ENCODE data around the gene B3GALT5.
"Not testable (repeated sequence)": the region's sequence is repeated elsewhere in the genome, so short reads cannot be mapped to it uniquely, and the experiment has no call there.

Gene B3GALT5

GRCh38 chr21:39579734-39580332 is 32.9 kb upstream of the B3GALT5 start:
- no peak for TF ChIP-seq CTCF (IDR thresholded peaks at IDR 0.05; ENCODE audit: borderline replicate concordance, insufficient read depth, low read depth, low read length)
- no peak overlapping the region for H3K4me3 ChIP-seq (ENCODE audit: low read depth, low read length)

DNA sequence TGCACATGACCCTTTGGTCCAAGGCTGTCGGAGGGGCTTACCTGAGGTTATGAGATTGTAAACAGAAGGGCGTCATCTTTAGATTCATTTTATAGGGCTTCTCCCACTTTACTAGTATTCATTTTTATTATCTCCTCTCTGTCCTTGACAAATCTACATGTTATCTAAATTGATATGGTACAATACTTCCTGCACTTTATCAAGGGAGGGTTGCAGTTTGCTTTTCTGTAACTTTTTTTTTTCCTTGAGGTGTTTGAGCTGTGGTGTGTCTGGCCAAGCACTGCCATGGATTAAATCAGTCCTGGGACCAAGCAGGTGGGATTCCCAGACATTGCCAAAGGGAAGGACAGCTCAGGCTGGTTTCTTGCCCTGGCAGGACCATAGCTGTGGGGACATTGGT is 32.0 kb upstream of the B3GALT5 start:
- TF ChIP-seq CTCF (IDR thresholded peaks at IDR 0.05; ENCODE audit: borderline replicate concordance, insufficient read depth, low read depth, low read length), result no peak
- H3K4me3 ChIP-seq (ENCODE audit: low read depth, low read length), result no peak overlapping the region

DNA sequence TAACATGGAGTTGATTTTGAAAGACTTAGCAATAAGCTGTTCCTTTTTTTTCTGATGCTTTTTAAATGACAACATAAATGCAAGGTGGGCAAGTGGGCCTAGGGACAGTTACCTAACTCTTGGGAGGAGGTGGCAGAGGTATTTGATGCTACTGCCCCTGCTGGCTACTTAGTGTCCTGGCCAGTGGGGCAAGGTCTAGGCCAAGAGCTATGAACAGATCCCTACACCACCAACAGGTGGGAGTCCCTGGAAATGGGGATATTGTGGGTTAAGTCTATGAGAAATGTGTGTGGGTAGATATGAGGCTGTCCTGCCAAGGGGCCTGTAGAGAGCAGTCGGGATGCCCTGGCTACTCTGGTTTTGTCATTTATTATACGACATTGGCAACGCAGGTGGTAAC is 31.3 kb upstream of the B3GALT5 start:
- TF ChIP-seq CTCF (IDR thresholded peaks at IDR 0.05; ENCODE audit: borderline replicate concordance, insufficient read depth, low read depth, low read length), result no peak
- no peak overlapping the region for H3K4me3 ChIP-seq (ENCODE audit: low read depth, low read length)

- no peak for TF ChIP-seq CTCF (IDR thresholded peaks at IDR 0.05; ENCODE audit: borderline replicate concordance, insufficient read depth, low read depth, low read length)
- no peak overlapping the region for H3K4me3 ChIP-seq (ENCODE audit: low read depth, low read length)
Measured at GRCh38 chr21:39582749-39583148, 30.0 kb upstream of the B3GALT5 start.

DNA sequence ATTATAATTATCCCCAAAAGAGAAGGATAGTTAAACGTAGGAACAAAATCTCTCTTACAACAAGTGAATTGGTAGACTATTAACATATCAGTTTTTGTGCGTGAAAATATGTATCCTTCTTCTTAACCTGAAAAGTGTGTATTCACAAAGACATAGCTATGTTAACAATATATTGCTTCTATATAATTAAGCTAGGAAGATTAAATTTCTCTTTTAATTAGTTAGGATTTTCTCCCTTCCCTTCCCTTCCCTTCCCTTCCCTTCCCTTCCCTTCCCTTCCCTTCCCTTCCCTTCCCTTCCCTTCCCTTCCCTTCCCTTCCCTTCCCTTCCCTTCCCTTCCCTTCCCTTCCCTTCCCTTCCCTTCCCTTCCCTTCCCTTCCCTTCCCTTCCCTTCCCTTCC is 29.2 kb upstream of the B3GALT5 start:
- not testable (repeated sequence) for H3K4me3 ChIP-seq (ENCODE audit: low read depth, low read length)

GRCh38 chr21:39587376-39587775 is 25.4 kb upstream of the B3GALT5 start:
- TF ChIP-seq CTCF (IDR thresholded peaks at IDR 0.05; ENCODE audit: borderline replicate concordance, insufficient read depth, low read depth, low read length), result no peak
- H3K4me3 ChIP-seq (ENCODE audit: low read depth, low read length), result no peak overlapping the region

DNA sequence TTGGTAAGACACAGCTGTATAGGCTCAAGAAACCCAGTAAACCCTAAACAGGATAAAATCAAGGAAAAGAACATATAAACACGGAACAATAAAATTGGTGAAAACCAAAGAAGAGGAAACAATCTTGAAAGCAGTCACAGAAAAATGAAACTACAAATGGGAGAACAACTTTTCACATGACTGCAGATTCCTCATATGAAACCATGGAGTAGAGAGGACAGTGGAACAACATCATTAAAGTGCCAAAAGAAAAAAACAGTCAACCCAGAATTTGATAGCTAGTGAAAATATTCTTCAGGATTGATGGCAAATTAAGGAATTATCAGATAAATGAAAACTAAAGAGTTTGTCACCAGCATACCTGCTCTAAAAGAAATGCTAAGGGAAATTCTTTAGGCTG is 23.9 kb upstream of the B3GALT5 start:
- TF ChIP-seq CTCF (IDR thresholded peaks at IDR 0.05; ENCODE audit: borderline replicate concordance, insufficient read depth, low read depth, low read length), result no peak
- no peak overlapping the region for H3K4me3 ChIP-seq (ENCODE audit: low read depth, low read length)

GRCh38 chr21:39593522-39593921 is 19.2 kb upstream of the B3GALT5 start:
- TF ChIP-seq CTCF (IDR thresholded peaks at IDR 0.05; ENCODE audit: borderline replicate concordance, insufficient read depth, low read depth, low read length), result no peak
- H3K4me3 ChIP-seq (ENCODE audit: low read depth, low read length), result no peak overlapping the region

All from GM12875 (cell line).